ENCODE measurements around the gene NETO1.

The NETO1 gene

GRCh38 chr18:72720116-72720515 is 147.7 kb downstream of the NETO1 start:
- no peak for DNase-seq

GRCh38 chr18:72704202-72704601 is 163.6 kb downstream of the NETO1 start:
- no peak for DNase-seq

GRCh38 chr18:72700961-72701710 is 166.7 kb downstream of the NETO1 start:
- peak; percentile 45 for DNase-seq

- no peak for DNase-seq
Observed at GRCh38 chr18:72697706-72698105, 170.1 kb downstream of the NETO1 start.

- no peak for DNase-seq
Observed at GRCh38 chr18:72692595-72692994, 175.2 kb downstream of the NETO1 start.
